Liver (tissue), 9 donors: ENCODE measurements around the gene NRF1. TPM values are rescaled to one million over a fixed set of nuclear protein-coding genes. Genes with fewer than 3 reads are reported as not detected.
A peak's percentile ranks its signal among the peaks of the same experiment; 100 is the strongest.

Experiments
- DNase-seq: peaks from one replicate; pipeline ENCODE4 v3.0.0-alpha.2; 2017; ENCODE audit warnings: low spot score
- H3K27ac ChIP-seq, 2 donors: one replicate each; pipeline ENCODE4 v1.7.0; 2013; ENCODE audit warnings: inconsistent platforms in 2 of 2, low read length in 2 of 2, control low read depth in 1 of 2, low read depth in 1 of 2, mild to moderate bottlenecking in 1 of 2
- H3K27me3 ChIP-seq, 4 donors: one replicate each; pipeline versions ENCODE4 v1.6.1 to v1.7.0; 2013; ENCODE audit warnings: low read length in 3 of 4, inconsistent platforms in 1 of 4, mild to moderate bottlenecking in 1 of 4, moderate library complexity in 1 of 4; ENCODE audit not compliant: control insufficient read depth in 4 of 4, insufficient read depth in 4 of 4
- H3K36me3 ChIP-seq, 4 donors: one replicate each; pipeline versions ENCODE4 v1.6.1 to v1.7.0; 2013; ENCODE audit warnings: low read length in 3 of 4, mild to moderate bottlenecking in 3 of 4, low read depth in 1 of 4, moderate library complexity in 1 of 4; ENCODE audit not compliant: control insufficient read depth in 4 of 4, insufficient read depth in 3 of 4
- H3K4me1 ChIP-seq, 4 donors: one replicate each; pipeline versions ENCODE4 v1.6.1 to v1.7.0; 2013; ENCODE audit warnings: low read length in 3 of 4, mild to moderate bottlenecking in 3 of 4, moderate library complexity in 1 of 4; ENCODE audit not compliant: control insufficient read depth in 4 of 4, insufficient read depth in 4 of 4
- H3K4me3 ChIP-seq, 3 donors: one replicate each; pipeline versions ENCODE4 v1.6.1 to v1.7.0; 2013; ENCODE audit warnings: low read length in 3 of 3, control low read depth in 1 of 3, low read depth in 1 of 3, mild to moderate bottlenecking in 1 of 3
- H3K9ac ChIP-seq, 2 donors: one replicate each; pipeline ENCODE4 v1.7.0; 2013; ENCODE audit warnings: low read length in 2 of 2, mild to moderate bottlenecking in 2 of 2, moderate library complexity in 2 of 2, control low read depth in 1 of 2, low read depth in 1 of 2
- H3K9me3 ChIP-seq, 4 donors: one replicate each; pipeline versions ENCODE4 v1.6.1 to v1.7.0; 2013; ENCODE audit warnings: low read length in 3 of 4; ENCODE audit not compliant: control insufficient read depth in 4 of 4
- ATF3 ChIP-seq: IDR thresholded peaks from 2 replicates; pipeline ENCODE4 v1.6.1; 2016; ENCODE audit warnings: antibody characterized with exemption
- FOXA1 ChIP-seq: IDR thresholded peaks from 2 replicates; pipeline ENCODE4 v1.6.1; 2016; ENCODE audit warnings: antibody characterized with exemption
- FOXA2 ChIP-seq: IDR thresholded peaks from 2 replicates; pipeline ENCODE4 v1.6.1; 2016; ENCODE audit warnings: antibody characterized with exemption
- HNF4A ChIP-seq, 2 donors: conservative IDR thresholded peaks; 2 replicates each; pipeline ENCODE4 v1.6.1; 2016; ENCODE audit warnings: antibody characterized with exemption in 2 of 2, mild to moderate bottlenecking in 2 of 2
- JUND ChIP-seq, 2 donors: IDR thresholded peaks; 2 replicates each; pipeline ENCODE4 v1.6.1; 2016; ENCODE audit warnings: antibody characterized with exemption in 2 of 2
- MAX ChIP-seq: IDR thresholded peaks from 2 replicates; pipeline ENCODE4 v1.6.1; 2016; ENCODE audit warnings: antibody characterized with exemption
- NR2F2 ChIP-seq: IDR thresholded peaks from 2 replicates; pipeline ENCODE4 v1.6.1; 2016; ENCODE audit warnings: antibody characterized with exemption
- REST ChIP-seq: IDR thresholded peaks from 2 replicates; pipeline ENCODE4 v1.6.1; 2016; ENCODE audit warnings: antibody characterized with exemption, mild to moderate bottlenecking
- SP1 ChIP-seq: IDR thresholded peaks from 2 replicates; pipeline ENCODE4 v1.6.1; 2018; ENCODE audit warnings: antibody characterized with exemption, mild to moderate bottlenecking
- WGBS: extraction: QIAGEN DNeasy Blood & Tissue Kit; methylation state at CpG from one replicate; pipeline ENCODE4 v1.1.7; 2013; 5-methylcytosine and 5-hydroxymethylcytosine counted together
- polyA plus RNA-seq, 2 donors: library from polyadenylated mRNA; stranded (reverse) in 1 of 2; unstranded in 1 of 2; fragments of 200-250 nt in 1 of 2; fragments of >200 nt in 1 of 2; fragmentation: Nextera tagmentation in 1 of 2; extraction: Ambion mirVana in 1 of 2; gene quantifications; one replicate each; pipeline versions ENCODE4 v1.2.1 to v1.2.3, GENCODE V29; 2013 to 2015
- total RNA-seq, 2 donors: library from RNA; depleted of rRNA; stranded (reverse); fragments of >200 nt; gene quantifications; one replicate each; pipeline ENCODE4 v1.2.3, GENCODE V29; 2014
- donor health status: healthy.
- donor health status: healthy.
- donor health status: healthy.
- donor health status: healthy.
- donor health status: healthy.

The NRF1 gene
- total and polyA plus RNA-seq, 4 donors: 1.3 to 14.8 (median 5.3) TPM

- no peak overlapping the region for H3K27ac ChIP-seq
- 74% methylated on average over 4 of the region's 4 CpGs for WGBS
- no peaks in the 10 kb centered on the region for H3K27me3 ChIP-seq
- no peak overlapping the region for H3K4me3 ChIP-seq
- H3K36me3 ChIP-seq: peaks cover 2 to 16% (median 7%) of the 10 kb centered on the region in 4 donors
- TF ChIP-seq REST (no peak), NR2F2 (peak; percentile 19)
- no peak for DNase-seq
- no peaks in the 10 kb centered on the region for H3K9me3 ChIP-seq
- no peaks in the 10 kb centered on the region for H3K4me1 ChIP-seq
- H3K9ac ChIP-seq: no peak overlapping the region
Observed at GRCh38 chr7:129739427-129739826, 127.9 kb downstream of the NRF1 start.

- DNase-seq: no peak
- no peak overlapping the region for H3K9ac ChIP-seq
- no peak overlapping the region for H3K27ac ChIP-seq
- H3K9me3 ChIP-seq: no peaks in the 10 kb centered on the region
- peaks cover 0 to 14% (median 7%) of the 10 kb centered on the region in 4 donors for H3K36me3 ChIP-seq
- TF ChIP-seq JUND (IDR thresholded peaks at IDR 0.05): no peak
- TF ChIP-seq FOXA1: no peak
- TF ChIP-seq MAX: no peak
- TF ChIP-seq SP1: no peak
- H3K4me3 ChIP-seq: no peak overlapping the region
- H3K4me1 ChIP-seq: no peaks in the 10 kb centered on the region
- H3K27me3 ChIP-seq: no peaks in the 10 kb centered on the region
- WGBS: 94% methylated on average over 10 of the region's 10 CpGs
Observed at GRCh38 chr7:129740574-129741410, 129.3 kb downstream of the NRF1 start.

GRCh38 chr7:129741743-129742213 lies 130.3 kb downstream of the NRF1 start:
- H3K27me3 ChIP-seq: no peaks in the 10 kb centered on the region
- H3K36me3 ChIP-seq: peaks cover 0 to 14% (median 7%) of the 10 kb centered on the region in 4 donors
- no peak overlapping the region for H3K27ac ChIP-seq
- no peaks in the 10 kb centered on the region for H3K4me1 ChIP-seq
- DNase-seq: no peak
- no peak for TF ChIP-seq REST
- TF ChIP-seq SP1: no peak
- TF ChIP-seq HNF4A (conservative IDR thresholded peaks at IDR 0.05): no peak
- no peak for TF ChIP-seq MAX
- TF ChIP-seq FOXA2: no peak
- TF ChIP-seq ATF3: no peak
- no peak overlapping the region for H3K9ac ChIP-seq
- 66% methylated on average over 2 of the region's 2 CpGs for WGBS
- H3K4me3 ChIP-seq: no peak overlapping the region
- H3K9me3 ChIP-seq: no peaks in the 10 kb centered on the region
